ENCODE results near the gene RPL39L. TPM values are rescaled to one million over a fixed set of nuclear protein-coding genes. Genes with fewer than 3 reads are reported as not detected.
"Not testable (repeated sequence)": the region's sequence is repeated elsewhere in the genome, so short reads cannot be mapped to it uniquely, and the experiment has no call there.

The RPL39L gene
- total RNA-seq, 2 donors from 2014 or later, result 26.8 to 34.5 TPM

- WGBS, 2 experiments (ENCODE audit: insufficient coverage in 1 of 2, insufficient read length in 1 of 2), result 68 to 82% methylated on average over 5 to 7 of the region's 7 CpGs
- Mint-ChIP-seq H3K4me1 (peaks cover 62% of the 10 kb centered on the region), H3K27me3 (ENCODE audit: insufficient read depth) (peaks cover 28% of the 10 kb centered on the region), H3K4me3 (no peak overlapping the region), H3K27ac (peak overlapping the region; percentile 78), H3K36me3 (ENCODE audit: low read depth) (peaks cover 4% of the 10 kb centered on the region), H3K9me3 (no peaks in the 10 kb centered on the region)
- Histone ChIP-seq H3K9me3 (ENCODE audit: control insufficient read depth, low read length) (no peaks in the 10 kb centered on the region), H3K27ac (ENCODE audit: low read depth, low read length) (no peak overlapping the region), H3K36me3 (ENCODE audit: control insufficient read depth, insufficient read depth, low read length) (no peaks in the 10 kb centered on the region), H3K9ac (ENCODE audit: extremely low read depth, low read length, poor library complexity, severe bottlenecking) (no peak overlapping the region), H3K27me3 (ENCODE audit: control insufficient read depth, insufficient read depth, low read length, poor library complexity, severe bottlenecking) (no peaks in the 10 kb centered on the region), H3K4me3 (ENCODE audit: low read length) (no peak overlapping the region), H3K4me1 (ENCODE audit: control insufficient read depth, insufficient read depth, low read length) (peaks cover 4% of the 10 kb centered on the region)
- peak; percentile 64 for DNase-seq
- TF ChIP-seq, protein P1, sequence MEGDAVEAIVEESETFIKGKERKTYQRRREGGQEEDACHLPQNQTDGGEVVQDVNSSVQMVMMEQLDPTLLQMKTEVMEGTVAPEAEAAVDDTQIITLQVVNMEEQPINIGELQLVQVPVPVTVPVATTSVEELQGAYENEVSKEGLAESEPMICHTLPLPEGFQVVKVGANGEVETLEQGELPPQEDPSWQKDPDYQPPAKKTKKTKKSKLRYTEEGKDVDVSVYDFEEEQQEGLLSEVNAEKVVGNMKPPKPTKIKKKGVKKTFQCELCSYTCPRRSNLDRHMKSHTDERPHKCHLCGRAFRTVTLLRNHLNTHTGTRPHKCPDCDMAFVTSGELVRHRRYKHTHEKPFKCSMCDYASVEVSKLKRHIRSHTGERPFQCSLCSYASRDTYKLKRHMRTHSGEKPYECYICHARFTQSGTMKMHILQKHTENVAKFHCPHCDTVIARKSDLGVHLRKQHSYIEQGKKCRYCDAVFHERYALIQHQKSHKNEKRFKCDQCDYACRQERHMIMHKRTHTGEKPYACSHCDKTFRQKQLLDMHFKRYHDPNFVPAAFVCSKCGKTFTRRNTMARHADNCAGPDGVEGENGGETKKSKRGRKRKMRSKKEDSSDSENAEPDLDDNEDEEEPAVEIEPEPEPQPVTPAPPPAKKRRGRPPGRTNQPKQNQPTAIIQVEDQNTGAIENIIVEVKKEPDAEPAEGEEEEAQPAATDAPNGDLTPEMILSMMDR (conservative IDR thresholded peaks at IDR 0.05), result no peak
These were observed 44.0 kb upstream of the RPL39L start for GRCh38 chr3:187183210-187183862.

DNA sequence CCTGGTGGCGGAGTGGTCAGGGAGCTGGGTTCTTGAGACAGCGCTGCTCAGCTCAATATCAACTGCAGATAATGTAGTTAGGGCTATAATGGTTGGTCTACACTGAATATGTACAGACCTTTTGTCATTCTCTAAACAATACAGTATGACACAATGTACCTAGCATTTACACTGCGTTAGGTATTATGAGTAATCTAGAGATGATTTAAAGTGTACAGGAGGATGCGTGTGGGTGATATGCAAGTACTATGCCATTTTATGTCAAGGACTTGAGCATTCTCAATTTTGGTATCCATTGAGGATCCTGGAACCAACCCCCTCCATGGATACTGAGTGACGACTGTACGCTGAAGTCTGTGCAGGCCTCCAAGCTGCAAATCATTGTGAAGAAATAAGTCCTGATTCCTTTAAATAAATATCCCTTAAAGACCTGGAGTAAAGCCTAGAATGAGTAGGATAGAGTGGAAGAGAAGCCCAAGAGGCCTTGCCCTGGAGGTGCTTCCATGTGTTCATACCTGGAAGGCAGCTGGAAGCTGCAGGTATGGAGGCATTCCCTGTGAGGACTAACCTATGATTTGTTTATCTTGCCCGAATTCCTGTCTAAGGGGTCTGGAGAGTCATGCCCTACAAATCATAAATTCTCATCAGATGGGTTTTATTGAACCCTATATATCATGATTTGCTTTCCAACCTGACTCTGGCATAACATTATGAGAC is 42.3 kb upstream of the RPL39L start:
- Histone ChIP-seq H3K9ac (ENCODE audit: extremely low read depth, low read length, poor library complexity, severe bottlenecking) (no peak overlapping the region), H3K4me3 (ENCODE audit: low read length) (no peak overlapping the region), H3K36me3 (ENCODE audit: control insufficient read depth, insufficient read depth, low read length) (no peaks in the 10 kb centered on the region), H3K9me3 (ENCODE audit: control insufficient read depth, low read length) (no peaks in the 10 kb centered on the region), H3K27ac (ENCODE audit: low read depth, low read length) (no peak overlapping the region), H3K27me3 (ENCODE audit: control insufficient read depth, insufficient read depth, low read length, poor library complexity, severe bottlenecking) (no peaks in the 10 kb centered on the region), H3K4me1 (ENCODE audit: control insufficient read depth, insufficient read depth, low read length) (peaks cover 4% of the 10 kb centered on the region)
- Mint-ChIP-seq H3K36me3 (ENCODE audit: low read depth) (peaks cover 4% of the 10 kb centered on the region), H3K4me3 (peak overlapping the region; percentile 69), H3K27ac (peak overlapping the region; percentile 89), H3K4me1 (peaks cover 61% of the 10 kb centered on the region), H3K27me3 (ENCODE audit: insufficient read depth) (peaks cover 29% of the 10 kb centered on the region), H3K9me3 (no peaks in the 10 kb centered on the region)
- no peak for DNase-seq
- 50 to 92% methylated on average over 1 to 7 of the region's 7 CpGs for WGBS, 2 experiments (ENCODE audit: insufficient coverage in 1 of 2, insufficient read length in 1 of 2)
- TF ChIP-seq, protein P1 (conservative IDR thresholded peaks at IDR 0.05), result no peak

DNA sequence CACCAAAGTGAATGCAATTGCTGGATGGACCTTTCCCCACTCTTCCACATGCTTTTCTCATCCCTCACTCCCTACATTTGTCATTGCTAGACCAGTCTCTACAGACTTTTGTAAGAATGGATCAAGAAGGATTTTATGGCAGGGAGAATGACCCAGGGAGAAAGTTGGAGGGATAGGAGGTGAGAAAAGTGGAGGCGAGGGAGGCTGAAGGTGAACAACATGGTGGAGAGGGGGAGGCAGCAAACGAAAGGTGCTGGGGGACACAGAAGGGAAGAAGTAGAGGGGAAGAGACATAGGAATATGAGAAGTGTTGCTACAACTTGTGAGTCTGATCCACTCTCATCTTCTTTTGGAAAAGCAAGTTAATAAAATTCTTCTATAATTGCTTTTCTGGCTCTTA is 33.6 kb upstream of the RPL39L start:
- H3K9me3 ChIP-seq (ENCODE audit: control insufficient read depth, low read length), result no peaks in the 10 kb centered on the region
- Mint-ChIP-seq H3K4me3 (no peak overlapping the region), H3K9me3 (no peaks in the 10 kb centered on the region), H3K36me3 (ENCODE audit: low read depth) (peaks cover 4% of the 10 kb centered on the region), H3K27me3 (ENCODE audit: insufficient read depth) (peaks cover 3% of the 10 kb centered on the region), H3K4me1 (peaks cover 24% of the 10 kb centered on the region), H3K27ac (no peak overlapping the region)
- H3K4me3 ChIP-seq (ENCODE audit: low read length), result no peak overlapping the region
- H3K36me3 ChIP-seq (ENCODE audit: control insufficient read depth, insufficient read depth, low read length), result no peaks in the 10 kb centered on the region
- H3K9ac ChIP-seq (ENCODE audit: extremely low read depth, low read length, poor library complexity, severe bottlenecking), result no peak overlapping the region
- 94 to 100% methylated on average over 2 of the region's 2 CpGs for WGBS, 2 experiments (ENCODE audit: insufficient coverage in 1 of 2, insufficient read length in 1 of 2)
- no peak overlapping the region for H3K27ac ChIP-seq (ENCODE audit: low read depth, low read length)
- TF ChIP-seq, protein P1 (conservative IDR thresholded peaks at IDR 0.05), result no peak
- no peak for DNase-seq
- H3K27me3 ChIP-seq (ENCODE audit: control insufficient read depth, insufficient read depth, low read length, poor library complexity, severe bottlenecking), result no peaks in the 10 kb centered on the region
- H3K4me1 ChIP-seq (ENCODE audit: control insufficient read depth, insufficient read depth, low read length), result no peaks in the 10 kb centered on the region

DNA sequence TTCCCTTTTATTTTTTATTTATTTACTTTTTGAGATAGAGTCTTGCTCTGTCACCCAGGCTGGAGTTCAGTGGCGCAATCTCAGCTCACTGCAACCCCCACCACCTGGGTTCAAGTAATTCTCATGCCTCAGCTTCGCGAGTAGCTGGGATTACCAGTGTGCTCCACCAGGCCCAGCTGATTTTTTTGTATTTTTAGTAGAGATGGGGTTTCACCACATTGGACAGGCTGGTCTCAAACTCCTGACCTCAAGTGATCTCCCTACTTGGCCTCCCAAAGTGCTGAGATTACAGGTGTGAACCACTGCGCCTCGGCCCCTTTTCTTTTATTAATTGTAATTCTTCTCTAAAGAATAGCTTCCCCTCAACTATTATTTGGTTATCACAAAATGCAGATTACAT is 31.6 kb upstream of the RPL39L start:
- H3K9me3 ChIP-seq (ENCODE audit: control insufficient read depth, low read length); H3K4me1 ChIP-seq (ENCODE audit: control insufficient read depth, insufficient read depth, low read length); H3K4me3 ChIP-seq (ENCODE audit: low read length); DNase-seq; H3K27me3 Mint-ChIP-seq (ENCODE audit: insufficient read depth); H3K27me3 ChIP-seq (ENCODE audit: control insufficient read depth, insufficient read depth, low read length, poor library complexity, severe bottlenecking); H3K4me3 Mint-ChIP-seq; H3K9ac ChIP-seq (ENCODE audit: extremely low read depth, low read length, poor library complexity, severe bottlenecking); H3K36me3 ChIP-seq (ENCODE audit: control insufficient read depth, insufficient read depth, low read length); H3K36me3 Mint-ChIP-seq (ENCODE audit: low read depth); H3K9me3 Mint-ChIP-seq; H3K27ac Mint-ChIP-seq; H3K27ac ChIP-seq (ENCODE audit: low read depth, low read length): not testable (repeated sequence)
- 97% methylated on average over 5 of the region's 5 CpGs; no CpG with 5 or more reads in 1 of the 2 experiments for WGBS, 2 experiments (ENCODE audit: insufficient coverage in 1 of 2, insufficient read length in 1 of 2)
- peaks cover 18% of the 10 kb centered on the region for H3K4me1 Mint-ChIP-seq

Data from endodermal cell (in vitro differentiated cells).